ENCODE results near the gene USHBP1.

GRCh38 chr19:17266589-17266974, 2.0 kb upstream of the USHBP1 start:
- no peak for TF ChIP-seq CTCF (IDR thresholded peaks at IDR 0.05)
- TF ChIP-seq POLR2A (IDR thresholded peaks at IDR 0.05), result no peak

All from thyroid gland (tissue), 4 donors.